Measurements from ENCODE around the gene LOXL1. TPM values are rescaled to one million over a fixed set of nuclear protein-coding genes. Genes with fewer than 3 reads are reported as not detected.
A peak's percentile ranks its signal among the peaks of the same experiment; 100 is the strongest.

LOXL1 gene
- total and polyA plus RNA-seq, 9 of the 15 experiments (the other 6 are each of a cell fraction or from before 2014, with no cell fraction given): 0.14 TPM; not detected in 8

DNA sequence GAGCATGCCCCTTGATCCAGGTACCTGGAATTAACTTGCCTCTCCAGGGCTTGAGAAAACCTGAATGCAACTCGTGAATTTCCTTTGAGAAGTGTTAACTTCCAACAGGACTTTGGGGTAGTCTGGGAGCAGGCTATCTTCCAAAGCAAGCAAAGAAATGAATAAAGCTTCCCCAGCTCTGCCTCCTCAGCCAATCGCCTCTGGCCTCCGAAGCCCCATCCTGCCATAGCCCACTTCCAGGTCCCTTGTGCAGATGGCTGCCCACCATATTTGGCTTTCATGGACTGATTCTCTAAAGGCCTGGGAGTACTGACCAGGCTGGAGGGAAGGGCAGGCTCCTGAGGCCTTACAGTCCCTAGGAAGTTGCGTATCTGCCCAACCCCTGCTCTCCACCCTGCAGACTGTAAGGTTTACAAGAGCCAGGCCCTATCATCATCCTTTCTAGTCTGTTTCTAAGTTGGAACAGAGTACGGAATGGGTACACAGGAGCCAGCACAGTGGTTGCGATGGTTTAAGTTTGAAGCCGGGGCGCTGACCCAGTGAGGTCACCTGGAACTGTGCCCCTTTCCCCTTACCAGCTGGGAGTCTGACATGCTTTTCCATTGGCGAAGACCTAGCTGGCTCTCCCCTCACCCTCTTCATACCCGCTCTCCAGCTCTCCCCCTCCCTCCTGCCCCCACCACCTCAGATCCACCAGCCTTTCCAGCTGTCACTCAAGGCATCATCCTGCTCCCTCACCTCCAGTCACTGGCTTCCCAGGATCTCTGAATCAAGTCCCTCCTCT is 67.1 kb downstream of the LOXL1 start:
- DNase-seq (ENCODE audit: extremely low read depth in 1 of 4, low spot score in 3 of 4): no peak
- POLR2A ChIA-PET: no interaction called here

More for the DNA sequence above, 67.1 kb downstream of the LOXL1 start:
- intact Hi-C loops (cut with micrococcal nuclease) (loop anchor here (5.0 to 10.0 kb wide), 2 partner anchors 44 to 621 kb away; partner anchors contain the start of gene CLK3), in situ Hi-C loops (cut with MboI) (no loop called here)
- CTCF ChIA-PET (ENCODE audit: low intra/inter-chr PET ratio): no interaction called here
- peak overlapping the region; percentile 98 for H3K4me2 ChIP-seq (ENCODE audit: insufficient read depth, low read length)
- H3K9ac ChIP-seq (ENCODE audit: insufficient read depth in 1 of 2, low read depth in 2 of 2, low read length in 2 of 2): peak overlapping the region; percentile 41 to 86; a peak in 3 of 4 replicates
- no peak overlapping the region for H3K4me3 ChIP-seq
- H2AFZ ChIP-seq (ENCODE audit: low read depth, low read length): peak overlapping the region; percentile 99
- H3K36me3 ChIP-seq (ENCODE audit: control insufficient read depth, insufficient read depth, low read length): peaks cover 12% of the 10 kb centered on the region
- no peak for FAIRE-seq
- no peaks in the 10 kb centered on the region for H4K20me1 ChIP-seq (replicated peaks; ENCODE audit: control insufficient read depth, insufficient read depth, low read length)
- no peaks in the 10 kb centered on the region for H3K9me3 ChIP-seq (replicated peaks; ENCODE audit: control insufficient read depth, insufficient read depth, low read depth, low read length)
- H3K9me1 ChIP-seq (ENCODE audit: control insufficient read depth, insufficient read depth, low read length): no peaks in the 10 kb centered on the region
- no peak overlapping the region for H3K27ac ChIP-seq (ENCODE audit: extremely low read depth, low read depth, low read length)
- 78% methylated on average over 9 of the region's 10 CpGs for whole genome bisulfite sequencing (ENCODE audit: insufficient coverage, low coverage, missing lambda C conversion rate)
- BruUV-seq (replicated peaks): no TSS peak
- TF ChIP-seq ZNF695 (CRISPR knock-in tag; IDR thresholded peaks at IDR 0.05): no peak
- TF ChIP-seq, protein P1, sequence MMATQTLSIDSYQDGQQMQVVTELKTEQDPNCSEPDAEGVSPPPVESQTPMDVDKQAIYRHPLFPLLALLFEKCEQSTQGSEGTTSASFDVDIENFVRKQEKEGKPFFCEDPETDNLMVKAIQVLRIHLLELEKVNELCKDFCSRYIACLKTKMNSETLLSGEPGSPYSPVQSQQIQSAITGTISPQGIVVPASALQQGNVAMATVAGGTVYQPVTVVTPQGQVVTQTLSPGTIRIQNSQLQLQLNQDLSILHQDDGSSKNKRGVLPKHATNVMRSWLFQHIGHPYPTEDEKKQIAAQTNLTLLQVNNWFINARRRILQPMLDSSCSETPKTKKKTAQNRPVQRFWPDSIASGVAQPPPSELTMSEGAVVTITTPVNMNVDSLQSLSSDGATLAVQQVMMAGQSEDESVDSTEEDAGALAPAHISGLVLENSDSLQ (IDR thresholded peaks at IDR 0.05): peak; percentile 81
- peaks cover 41% of the 10 kb centered on the region for H3K79me2 ChIP-seq (ENCODE audit: control insufficient read depth, insufficient read depth, low read length)
- H3K4me1 ChIP-seq (replicated peaks in 1 of 2; ENCODE audit: control insufficient read depth in 2 of 2, insufficient read depth in 2 of 2, low read length in 2 of 2): peaks cover 45 to 52% of the 10 kb centered on the region in 2 experiments
- H3K27me3 ChIP-seq (ENCODE audit: control insufficient read depth in 2 of 2, insufficient read depth in 2 of 2, low read length in 2 of 2): no peaks in the 10 kb centered on the region; a peak in 1 of 5 replicates
- no peak for ATAC-seq

Measured in K562 (cell line).